Activated CD4-positive, alpha-beta memory T cell treated with anti-CD3 and anti-CD28 coated beads for 36 hours (primary cell): ENCODE data around the gene L2HGDH. TPM values are rescaled to one million over a fixed set of nuclear protein-coding genes. Genes with fewer than 3 reads are reported as not detected.
A peak's percentile ranks its signal among the peaks of the same experiment; 100 is the strongest.

Source experiments
- CTCF ChIA-PET: fragments of 350-600 bp; sonication (Branson Sonifier 250); formaldehyde crosslinking; loops from one replicate; lab custom pipeline; 2021; ENCODE audit warnings: antibody characterized with exemption, inconsistent platforms; lab: Charles Lee
- POLR2A ChIA-PET: fragments of 350-600 bp; sonication (Branson Sonifier 250); formaldehyde crosslinking; loops from one replicate; lab custom pipeline; 2021; ENCODE audit warnings: antibody characterized with exemption; lab: Charles Lee
- DNase-seq: peaks from one replicate; pipeline ENCODE4 v3.0.0-alpha.2; 2020
- H3K27ac Mint-ChIP-seq: one replicate; pipeline ENCODE4 v1.8.0; 2021; ENCODE audit warnings: mixed read lengths
- H3K27me3 Mint-ChIP-seq: one replicate; pipeline ENCODE4 v1.8.0; 2021; ENCODE audit warnings: mixed read lengths
- H3K36me3 Mint-ChIP-seq: one replicate; pipeline ENCODE4 v1.8.0; 2021; ENCODE audit warnings: mixed read lengths
- H3K4me1 Mint-ChIP-seq: one replicate; pipeline ENCODE4 v1.8.0; 2021; ENCODE audit warnings: low read depth, mixed read lengths
- H3K4me3 Mint-ChIP-seq: one replicate; pipeline ENCODE4 v1.8.0; 2021; ENCODE audit warnings: mild to moderate bottlenecking, mixed read lengths
- H3K9me3 Mint-ChIP-seq: one replicate; pipeline ENCODE4 v1.8.0; 2021; ENCODE audit warnings: mixed read lengths
- intact Hi-C: fragments of 100-400 bp; cut with micrococcal nuclease; formaldehyde crosslinking; loops from one replicate; pipeline ENCODE4 v1.15.1; 2023
- total RNA-seq, 2 experiments: library from RNA; stranded (reverse); gene quantifications; one replicate each; pipeline ENCODE4 v1.2.3, GENCODE V29; 2021

L2HGDH gene
- total RNA-seq, 2 experiments from 2014 or later = 15.0 to 15.2 TPM

DNA sequence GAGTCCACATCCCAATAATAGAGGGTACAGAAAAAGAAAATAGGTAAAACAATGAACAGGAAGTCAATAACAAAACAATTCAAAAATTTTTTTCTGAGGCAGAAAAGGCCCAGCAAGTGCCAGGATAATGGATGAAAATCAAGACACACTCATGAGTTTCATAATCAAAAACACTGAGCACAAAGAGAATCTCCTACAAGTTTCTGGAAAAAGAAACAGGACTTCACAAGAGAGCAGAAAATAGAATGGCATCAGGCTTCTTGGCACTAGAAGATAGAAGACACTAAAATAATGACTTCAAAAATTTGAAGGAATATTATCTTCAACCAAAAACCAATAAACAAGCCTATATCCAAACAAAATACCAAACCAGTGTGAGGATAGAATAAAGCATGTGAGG lies 36.9 kb upstream of the L2HGDH start:
- peaks cover 2% of the 10 kb centered on the region for H3K36me3 Mint-ChIP-seq

GRCh38 chr14:50347521-50347920 lies 35.5 kb upstream of the L2HGDH start:
- intact Hi-C loops = no loop called here
- CTCF ChIA-PET = interaction anchor here (1.3 kb wide), 1 partner anchor 49 kb away, joined by 3 read pairs; the partner anchor contains the start of gene CDKL1
- DNase-seq = no peak
- Mint-ChIP-seq H3K9me3 (no peaks in the 10 kb centered on the region), H3K4me1 (peaks cover 21% of the 10 kb centered on the region), H3K27ac (no peak overlapping the region), H3K4me3 (no peak overlapping the region), H3K36me3 (no peaks in the 10 kb centered on the region), H3K27me3 (peaks cover 4% of the 10 kb centered on the region)
- POLR2A ChIA-PET = no interaction called here

More for the DNA sequence above, 36.9 kb upstream of the L2HGDH start:
- POLR2A ChIA-PET = no interaction called here
- Mint-ChIP-seq H3K27ac (no peak overlapping the region), H3K4me3 (no peak overlapping the region), H3K27me3 (peaks cover 4% of the 10 kb centered on the region), H3K4me1 (peaks cover 9% of the 10 kb centered on the region), H3K9me3 (no peaks in the 10 kb centered on the region)
- intact Hi-C loops = no loop called here
- no peak for DNase-seq
- CTCF ChIA-PET = interaction anchor here (0.9 kb wide), 1 partner anchor 28 kb away, joined by 3 read pairs; no protein-coding TSS in a partner anchor

DNA sequence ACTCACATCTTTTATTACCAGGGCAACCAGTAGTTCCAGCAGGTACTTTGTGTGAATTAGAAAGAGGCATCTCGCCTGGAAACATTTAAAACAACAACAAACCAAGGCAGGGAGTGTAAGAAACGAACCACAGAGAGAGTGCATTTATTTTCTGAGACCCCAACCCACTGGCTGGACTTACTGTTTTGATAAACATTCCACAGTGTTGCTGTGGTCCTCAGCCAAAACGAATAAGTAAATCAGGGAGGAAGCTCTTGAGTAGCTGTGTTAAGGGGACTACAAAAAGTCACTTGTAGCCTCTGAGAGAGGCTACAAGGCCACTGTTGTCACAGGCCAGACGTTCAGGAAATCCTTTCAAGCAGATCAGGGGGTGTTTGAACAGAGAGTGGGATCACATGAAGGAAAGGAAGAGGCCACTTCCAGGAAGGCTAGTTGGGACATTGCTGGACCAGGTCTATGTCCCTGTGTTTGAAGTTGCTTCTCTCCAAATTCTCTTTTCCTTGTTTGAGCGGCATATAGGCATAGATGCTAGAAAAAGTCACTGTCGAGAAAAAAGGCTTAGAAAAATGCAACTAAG lies 33.9 kb upstream of the L2HGDH start:
- intact Hi-C loops = no loop called here
- Mint-ChIP-seq H3K27ac (no peak overlapping the region), H3K4me1 (peaks cover 22% of the 10 kb centered on the region), H3K36me3 (peaks cover 1% of the 10 kb centered on the region), H3K27me3 (peaks cover 4% of the 10 kb centered on the region), H3K4me3 (no peak overlapping the region), H3K9me3 (no peaks in the 10 kb centered on the region)
- ChIA-PET CTCF (interaction anchor here (1.2 to 1.7 kb wide), 2 partner anchors 24 to 52 kb away, joined by 3 read pairs; no protein-coding TSS in a partner anchor), POLR2A (no interaction called here)
- no peak for DNase-seq

GRCh38 chr14:50344876-50345563 lies 33.0 kb upstream of the L2HGDH start:
- CTCF ChIA-PET = interaction anchor here (0.6 to 3.0 kb wide), 5 partner anchors 10 to 378 kb away, joined by 3 to 22 read pairs (median 4); no protein-coding TSS in a partner anchor
- no peak overlapping the region for H3K4me3 Mint-ChIP-seq
- intact Hi-C loops = loop anchor here (1.0 kb wide), 6 partner anchors 18 to 381 kb away; partner anchors contain the start of genes CDKL1 and MAP4K5
- no peak for DNase-seq
- H3K4me1 Mint-ChIP-seq = peaks cover 22% of the 10 kb centered on the region
- H3K9me3 Mint-ChIP-seq = no peaks in the 10 kb centered on the region
- H3K27ac Mint-ChIP-seq = no peak overlapping the region
- POLR2A ChIA-PET = interaction anchor here (0.7 kb wide), 1 partner anchor 1809 kb away, joined by 3 read pairs; no protein-coding TSS in a partner anchor
- peaks cover 3% of the 10 kb centered on the region for H3K36me3 Mint-ChIP-seq
- H3K27me3 Mint-ChIP-seq = peaks cover 4% of the 10 kb centered on the region

- Mint-ChIP-seq H3K36me3 (peaks cover 3% of the 10 kb centered on the region), H3K27me3 (peaks cover 4% of the 10 kb centered on the region), H3K9me3 (no peaks in the 10 kb centered on the region), H3K27ac (no peak overlapping the region), H3K4me1 (peaks cover 22% of the 10 kb centered on the region), H3K4me3 (no peak overlapping the region)
- POLR2A ChIA-PET = interaction anchor here (0.6 to 1.3 kb wide), 6 partner anchors 9 to 1810 kb away, joined by 3 to 9 read pairs (median 4); no protein-coding TSS in a partner anchor
- peak; percentile 89 for DNase-seq
- intact Hi-C loops = loop anchor here (1.0 kb wide), 6 partner anchors 19 to 382 kb away; partner anchors contain the start of genes CDKL1 and MAP4K5
- CTCF ChIA-PET = interaction anchor here (0.6 to 3.0 kb wide), 7 partner anchors 9 to 418 kb away, joined by 3 to 22 read pairs (median 3); no protein-coding TSS in a partner anchor
Observed at GRCh38 chr14:50344116-50344775, 32.2 kb upstream of the L2HGDH start.

GRCh38 chr14:50343434-50343833 lies 31.4 kb upstream of the L2HGDH start:
- Mint-ChIP-seq H3K27me3 (peaks cover 4% of the 10 kb centered on the region), H3K27ac (no peak overlapping the region), H3K36me3 (peaks cover 3% of the 10 kb centered on the region), H3K4me3 (no peak overlapping the region), H3K4me1 (peaks cover 22% of the 10 kb centered on the region), H3K9me3 (no peaks in the 10 kb centered on the region)
- DNase-seq = no peak
- CTCF ChIA-PET = interaction anchor here (0.8 to 3.0 kb wide), 4 partner anchors 20 to 419 kb away, joined by 3 to 22 read pairs (median 4); no protein-coding TSS in a partner anchor
- POLR2A ChIA-PET = interaction anchor here (0.6 to 1.3 kb wide), 4 partner anchors 8 to 304 kb away, joined by 3 to 9 read pairs (median 4); no protein-coding TSS in a partner anchor
- intact Hi-C loops = no loop called here

- peak; percentile 56 for DNase-seq
- Mint-ChIP-seq H3K9me3 (no peaks in the 10 kb centered on the region), H3K36me3 (peaks cover 3% of the 10 kb centered on the region), H3K4me3 (no peak overlapping the region), H3K27ac (no peak overlapping the region), H3K27me3 (peaks cover 4% of the 10 kb centered on the region), H3K4me1 (peaks cover 22% of the 10 kb centered on the region)
- ChIA-PET CTCF (interaction anchor here (0.5 to 3.0 kb wide), 4 partner anchors 14 to 431 kb away, joined by 3 to 22 read pairs (median 4); no protein-coding TSS in a partner anchor), POLR2A (no interaction called here)
- intact Hi-C loops = no loop called here
Observed at GRCh38 chr14:50342221-50343078, 30.4 kb upstream of the L2HGDH start.

DNA sequence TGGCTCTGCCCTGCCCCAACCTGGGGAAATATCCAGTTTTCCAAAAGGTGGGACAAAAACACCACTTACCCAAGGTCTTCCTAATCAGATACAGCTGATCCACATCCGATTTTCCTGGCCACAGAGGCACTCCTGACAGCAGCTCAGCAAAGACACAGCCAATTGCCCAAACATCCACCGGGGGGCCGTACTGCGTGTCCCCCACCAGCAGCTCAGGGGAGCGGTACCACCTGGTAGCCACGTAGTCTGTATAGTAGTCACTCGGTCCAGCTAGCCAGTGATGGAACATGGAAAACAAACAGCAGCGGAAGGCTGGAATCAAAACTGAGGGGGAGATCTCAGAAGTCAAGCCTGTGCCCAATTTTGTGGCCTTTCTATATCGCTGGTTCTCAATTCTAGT lies 28.9 kb upstream of the L2HGDH start:
- intact Hi-C loops = no loop called here
- Mint-ChIP-seq H3K27ac (no peak overlapping the region), H3K4me3 (no peak overlapping the region), H3K9me3 (no peaks in the 10 kb centered on the region), H3K36me3 (peaks cover 3% of the 10 kb centered on the region), H3K27me3 (peaks cover 2% of the 10 kb centered on the region), H3K4me1 (peaks cover 29% of the 10 kb centered on the region)
- CTCF ChIA-PET = interaction anchor here (1.4 kb wide), 1 partner anchor 20 kb away, joined by 3 read pairs; no protein-coding TSS in a partner anchor
- DNase-seq = no peak
- POLR2A ChIA-PET = no interaction called here

DNA sequence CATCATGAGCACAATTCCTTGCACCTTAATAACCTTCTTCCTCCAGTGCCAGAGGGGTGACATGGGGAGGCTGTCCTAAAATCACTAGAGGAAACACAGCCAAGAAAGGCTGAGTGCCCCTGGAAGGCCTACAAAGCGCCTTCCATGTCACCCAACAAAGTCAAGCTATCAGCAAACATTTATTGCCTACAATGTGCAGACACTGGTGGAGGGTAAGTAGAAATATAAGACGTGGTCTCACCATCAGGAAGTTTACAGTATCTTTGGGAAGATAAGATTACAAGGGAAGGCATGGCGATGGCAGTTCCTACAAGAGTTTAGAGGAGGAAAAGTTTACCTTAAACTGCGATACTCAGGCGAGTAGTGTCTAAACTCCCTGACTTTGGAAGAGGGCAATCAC lies 28.0 kb upstream of the L2HGDH start:
- Mint-ChIP-seq H3K4me3 (no peak overlapping the region), H3K36me3 (peaks cover 3% of the 10 kb centered on the region), H3K27me3 (peaks cover 1% of the 10 kb centered on the region), H3K9me3 (no peaks in the 10 kb centered on the region), H3K27ac (no peak overlapping the region), H3K4me1 (peaks cover 33% of the 10 kb centered on the region)
- intact Hi-C loops = no loop called here
- no peak for DNase-seq
- ChIA-PET CTCF (interaction anchor here (1.4 kb wide), 1 partner anchor 19 kb away, joined by 3 read pairs; no protein-coding TSS in a partner anchor), POLR2A (no interaction called here)

DNA sequence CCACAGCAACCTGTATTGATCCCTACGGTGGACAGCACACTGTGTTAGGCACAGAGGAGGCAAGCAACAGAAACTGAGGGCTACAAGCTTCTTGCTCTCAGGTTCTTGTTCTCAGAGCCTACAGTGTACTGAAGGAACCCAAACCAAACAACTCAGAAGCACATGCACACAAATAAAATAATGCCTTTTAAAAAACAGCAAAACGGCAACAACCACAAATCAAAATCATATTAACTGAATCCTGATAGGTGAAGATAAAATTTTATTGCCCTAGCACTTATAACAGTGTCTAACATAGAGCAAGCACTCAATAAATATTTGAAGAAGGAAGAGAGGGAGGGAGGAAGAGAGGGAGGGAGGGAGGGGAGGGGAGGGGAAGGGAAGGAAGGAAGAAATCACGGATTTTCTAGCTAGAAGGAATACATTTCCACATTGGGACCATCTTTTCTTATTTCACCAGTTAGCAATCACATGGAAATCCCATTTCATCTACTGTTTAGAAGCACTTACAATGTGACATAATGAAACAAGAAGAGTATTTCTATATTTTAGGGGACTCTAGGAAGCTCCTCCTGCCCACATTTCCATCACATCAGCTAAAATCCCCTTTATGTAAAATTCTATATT lies 27.3 kb upstream of the L2HGDH start:
- no peak for DNase-seq
- no peaks in the 10 kb centered on the region for H3K27me3 Mint-ChIP-seq
- no peak overlapping the region for H3K4me3 Mint-ChIP-seq
- peaks cover 3% of the 10 kb centered on the region for H3K36me3 Mint-ChIP-seq
- ChIA-PET POLR2A (no interaction called here), CTCF (interaction anchor here (1.4 kb wide), 1 partner anchor 18 kb away, joined by 3 read pairs; no protein-coding TSS in a partner anchor)
- peaks cover 27% of the 10 kb centered on the region for H3K4me1 Mint-ChIP-seq
- intact Hi-C loops = no loop called here
- H3K27ac Mint-ChIP-seq = no peak overlapping the region
- no peaks in the 10 kb centered on the region for H3K9me3 Mint-ChIP-seq
